ENCODE measurements around the gene VAV1. TPM values are rescaled to one million over a fixed set of nuclear protein-coding genes. Genes with fewer than 3 reads are reported as not detected.
A peak's percentile ranks its signal among the peaks of the same experiment; 100 is the strongest.

VAV1 gene
- total RNA-seq, 6 experiments from 2014 or later, result not detected

- H3K4me1 Mint-ChIP-seq (ENCODE audit: low read depth), result peaks cover 66% of the 10 kb centered on the region
These were observed 32.5 kb upstream of the VAV1 start for GRCh38 chr19:6739883-6740588.

DNA sequence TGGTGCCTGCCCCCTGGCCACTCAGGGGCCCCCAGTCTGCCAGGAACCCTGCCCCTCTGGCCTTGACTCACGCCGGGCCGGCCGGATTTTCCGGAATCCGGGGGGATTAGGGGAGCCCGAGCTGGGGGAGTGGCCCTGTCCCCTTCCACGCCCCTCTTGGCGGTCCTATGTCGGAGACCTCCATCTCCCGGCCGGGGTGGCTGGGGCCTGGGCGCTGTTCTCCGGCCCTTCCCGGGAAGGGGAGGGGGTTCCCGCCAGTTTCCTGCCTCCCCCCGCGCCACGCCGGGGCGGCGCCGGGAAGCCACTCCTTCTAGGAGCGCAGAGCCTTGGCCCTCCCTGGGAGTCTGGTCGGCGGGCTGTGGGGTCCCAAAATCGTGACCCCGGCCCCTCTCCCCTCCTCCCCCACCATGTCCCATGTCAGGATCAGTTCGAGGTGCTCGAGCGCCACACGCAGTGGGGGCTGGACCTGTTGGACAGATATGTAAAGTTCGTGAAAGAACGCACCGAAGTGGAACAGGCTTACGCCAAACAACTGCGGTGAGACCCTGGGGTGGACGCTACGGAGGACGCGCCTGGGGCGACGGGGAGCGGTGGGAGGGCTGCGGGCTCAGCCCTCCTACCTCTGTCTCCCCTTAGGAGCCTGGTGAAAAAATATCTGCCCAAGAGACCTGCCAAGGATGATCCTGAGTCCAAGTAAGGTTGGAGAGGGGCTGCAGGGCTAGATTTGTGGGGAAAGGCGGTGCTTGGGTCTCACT is 31.7 kb upstream of the VAV1 start:
- no peak for DNase-seq
- Mint-ChIP-seq H3K27ac (peak overlapping the region; percentile 74), H3K9me3 (no peaks in the 10 kb centered on the region), H3K27me3 (ENCODE audit: insufficient read depth) (peaks cover 2% of the 10 kb centered on the region), H3K4me1 (ENCODE audit: low read depth) (peaks cover 73% of the 10 kb centered on the region), H3K4me3 (peak overlapping the region; percentile 89), H3K36me3 (ENCODE audit: low read depth) (peaks cover 23% of the 10 kb centered on the region)
- TF ChIP-seq, protein P1, sequence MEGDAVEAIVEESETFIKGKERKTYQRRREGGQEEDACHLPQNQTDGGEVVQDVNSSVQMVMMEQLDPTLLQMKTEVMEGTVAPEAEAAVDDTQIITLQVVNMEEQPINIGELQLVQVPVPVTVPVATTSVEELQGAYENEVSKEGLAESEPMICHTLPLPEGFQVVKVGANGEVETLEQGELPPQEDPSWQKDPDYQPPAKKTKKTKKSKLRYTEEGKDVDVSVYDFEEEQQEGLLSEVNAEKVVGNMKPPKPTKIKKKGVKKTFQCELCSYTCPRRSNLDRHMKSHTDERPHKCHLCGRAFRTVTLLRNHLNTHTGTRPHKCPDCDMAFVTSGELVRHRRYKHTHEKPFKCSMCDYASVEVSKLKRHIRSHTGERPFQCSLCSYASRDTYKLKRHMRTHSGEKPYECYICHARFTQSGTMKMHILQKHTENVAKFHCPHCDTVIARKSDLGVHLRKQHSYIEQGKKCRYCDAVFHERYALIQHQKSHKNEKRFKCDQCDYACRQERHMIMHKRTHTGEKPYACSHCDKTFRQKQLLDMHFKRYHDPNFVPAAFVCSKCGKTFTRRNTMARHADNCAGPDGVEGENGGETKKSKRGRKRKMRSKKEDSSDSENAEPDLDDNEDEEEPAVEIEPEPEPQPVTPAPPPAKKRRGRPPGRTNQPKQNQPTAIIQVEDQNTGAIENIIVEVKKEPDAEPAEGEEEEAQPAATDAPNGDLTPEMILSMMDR (IDR thresholded peaks at IDR 0.05), result no peak

More at GRCh38 chr19:6739883-6740588, 32.5 kb upstream of the VAV1 start:
- H3K36me3 Mint-ChIP-seq (ENCODE audit: low read depth), result peaks cover 16% of the 10 kb centered on the region
- H3K27ac Mint-ChIP-seq, result peak overlapping the region; percentile 56
- TF ChIP-seq, protein P1 (IDR thresholded peaks at IDR 0.05), result no peak
- no peaks in the 10 kb centered on the region; the same call in 1 of the 2 replicates for H3K27me3 Mint-ChIP-seq (ENCODE audit: insufficient read depth)
- no peak for DNase-seq
- H3K9me3 Mint-ChIP-seq, result no peaks in the 10 kb centered on the region
- peak overlapping the region; percentile 89 for H3K4me3 Mint-ChIP-seq

DNA sequence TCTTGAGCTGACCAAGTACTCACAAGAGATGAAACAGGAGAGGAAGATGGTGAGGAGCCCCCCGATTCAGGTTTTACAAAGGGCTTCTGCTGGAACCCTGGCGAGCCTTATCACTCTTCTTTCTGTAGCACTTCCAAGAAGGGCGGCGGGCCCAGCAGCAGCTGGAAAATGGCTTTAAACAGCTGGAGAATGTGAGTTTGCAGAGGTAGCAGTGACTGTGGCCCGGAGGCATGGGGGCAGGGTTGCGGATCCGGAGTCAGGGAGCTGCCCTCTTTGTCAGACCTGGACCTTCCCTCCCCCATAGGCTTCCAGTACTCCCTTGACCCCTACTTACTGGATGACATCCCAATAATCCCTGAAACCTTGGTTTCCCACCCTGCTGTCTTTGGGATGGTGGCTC is 29.4 kb upstream of the VAV1 start:
- Mint-ChIP-seq H3K4me1 (ENCODE audit: low read depth) (peaks cover 62% of the 10 kb centered on the region), H3K27me3 (ENCODE audit: insufficient read depth) (peaks cover 2% of the 10 kb centered on the region)
- no peak for DNase-seq

DNA sequence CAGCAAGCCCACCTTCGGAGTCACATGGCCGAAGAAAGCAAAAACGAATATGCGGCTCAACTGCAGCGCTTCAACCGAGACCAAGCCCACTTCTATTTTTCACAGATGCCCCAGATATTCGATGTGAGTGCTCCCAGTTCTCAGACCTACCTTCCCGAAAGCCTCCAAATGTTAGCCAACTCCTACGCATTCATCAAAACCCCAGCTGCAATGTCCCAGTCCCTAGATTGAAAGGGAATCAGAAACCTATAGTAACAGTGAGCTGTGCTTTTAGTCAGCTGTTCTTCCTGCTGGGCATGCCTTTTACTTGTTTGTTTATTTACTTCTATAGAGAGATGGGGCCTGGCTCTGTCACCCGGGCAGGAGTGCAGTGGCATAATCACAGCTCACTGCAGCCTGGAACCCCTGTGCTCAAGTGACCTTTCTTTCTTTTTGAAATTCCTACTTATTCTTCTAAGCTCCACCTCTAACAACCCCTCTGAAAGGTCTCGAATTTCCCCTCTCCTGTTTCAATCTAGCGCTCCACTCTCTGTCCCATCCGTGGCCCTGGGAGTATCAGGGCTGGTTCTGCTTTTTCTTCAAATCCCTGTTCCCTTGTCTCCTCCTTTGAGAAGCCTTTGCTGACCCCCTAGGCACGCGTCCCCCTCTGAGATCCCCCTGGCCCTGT is 28.7 kb upstream of the VAV1 start:
- Mint-ChIP-seq H3K27ac (peak overlapping the region; percentile 95), H3K27me3 (ENCODE audit: insufficient read depth) (peaks cover 2% of the 10 kb centered on the region), H3K4me3 (peak overlapping the region; percentile 82), H3K9me3 (no peaks in the 10 kb centered on the region), H3K36me3 (ENCODE audit: low read depth) (peaks cover 28% of the 10 kb centered on the region), H3K4me1 (ENCODE audit: low read depth) (peaks cover 54% of the 10 kb centered on the region)
- TF ChIP-seq, protein P1 (IDR thresholded peaks at IDR 0.05), result no peak
- peak; percentile 31 for DNase-seq

More for the DNA sequence above, 29.4 kb upstream of the VAV1 start:
- Mint-ChIP-seq H3K27ac (peak overlapping the region; percentile 95), H3K9me3 (no peaks in the 10 kb centered on the region), H3K36me3 (ENCODE audit: low read depth) (peaks cover 23% of the 10 kb centered on the region), H3K4me3 (peak overlapping the region; percentile 30)
- TF ChIP-seq, protein P1 (IDR thresholded peaks at IDR 0.05), result no peak

DNA sequence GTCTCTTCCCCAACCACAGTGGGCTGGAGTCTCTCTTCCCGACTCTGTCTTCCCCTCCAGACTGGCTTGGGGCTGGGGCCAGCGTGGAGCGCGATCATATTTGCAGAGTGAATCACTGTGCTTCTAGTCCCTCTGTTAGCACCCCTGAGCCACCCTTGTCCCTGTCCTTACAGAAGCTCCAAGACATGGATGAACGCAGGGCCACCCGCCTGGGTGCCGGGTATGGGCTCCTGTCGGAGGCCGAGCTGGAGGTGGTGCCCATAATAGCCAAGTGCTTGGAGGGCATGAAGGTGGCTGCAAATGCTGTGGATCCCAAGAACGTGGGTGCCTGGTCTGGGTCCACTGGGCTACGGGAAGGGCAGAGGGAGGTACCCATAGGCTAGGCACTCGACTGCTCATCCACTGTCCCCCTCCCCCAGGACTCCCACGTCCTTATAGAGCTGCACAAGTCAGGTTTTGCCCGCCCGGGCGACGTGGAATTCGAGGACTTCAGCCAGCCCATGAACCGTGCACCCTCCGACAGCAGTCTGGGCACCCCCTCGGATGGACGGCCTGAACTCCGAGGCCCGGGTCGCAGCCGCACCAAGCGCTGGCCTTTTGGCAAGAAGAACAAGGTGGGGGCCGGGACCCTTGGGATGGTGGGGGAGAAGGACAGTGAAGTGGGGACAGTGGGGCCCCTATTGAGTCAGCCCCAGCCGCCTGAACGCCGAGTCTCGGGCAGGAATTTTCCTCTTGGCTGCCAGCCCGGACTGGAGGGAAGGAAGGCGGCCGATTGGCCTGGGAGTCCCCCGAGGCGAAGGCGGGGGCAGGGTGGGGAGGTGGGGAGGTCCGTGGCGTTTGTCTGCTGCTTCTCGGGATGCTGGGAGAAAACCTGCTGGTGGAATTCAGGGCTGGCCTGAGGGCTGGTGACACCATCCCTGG is 27.9 kb upstream of the VAV1 start:
- Mint-ChIP-seq H3K27me3 (ENCODE audit: insufficient read depth) (peaks cover 2% of the 10 kb centered on the region), H3K9me3 (no peaks in the 10 kb centered on the region), H3K4me1 (ENCODE audit: low read depth) (peaks cover 49% of the 10 kb centered on the region), H3K36me3 (ENCODE audit: low read depth) (peaks cover 36% of the 10 kb centered on the region), H3K4me3 (peak overlapping the region; percentile 82), H3K27ac (peak overlapping the region; percentile 95)
- TF ChIP-seq, protein P1 (IDR thresholded peaks at IDR 0.05), result no peak
- DNase-seq, result peak; percentile 94

Data from HFFc6 (cell line).